ENCODE results near the gene COL6A1. TPM values are rescaled to one million over a fixed set of nuclear protein-coding genes. Genes with fewer than 3 reads are reported as not detected.

COL6A1 gene, protein sequence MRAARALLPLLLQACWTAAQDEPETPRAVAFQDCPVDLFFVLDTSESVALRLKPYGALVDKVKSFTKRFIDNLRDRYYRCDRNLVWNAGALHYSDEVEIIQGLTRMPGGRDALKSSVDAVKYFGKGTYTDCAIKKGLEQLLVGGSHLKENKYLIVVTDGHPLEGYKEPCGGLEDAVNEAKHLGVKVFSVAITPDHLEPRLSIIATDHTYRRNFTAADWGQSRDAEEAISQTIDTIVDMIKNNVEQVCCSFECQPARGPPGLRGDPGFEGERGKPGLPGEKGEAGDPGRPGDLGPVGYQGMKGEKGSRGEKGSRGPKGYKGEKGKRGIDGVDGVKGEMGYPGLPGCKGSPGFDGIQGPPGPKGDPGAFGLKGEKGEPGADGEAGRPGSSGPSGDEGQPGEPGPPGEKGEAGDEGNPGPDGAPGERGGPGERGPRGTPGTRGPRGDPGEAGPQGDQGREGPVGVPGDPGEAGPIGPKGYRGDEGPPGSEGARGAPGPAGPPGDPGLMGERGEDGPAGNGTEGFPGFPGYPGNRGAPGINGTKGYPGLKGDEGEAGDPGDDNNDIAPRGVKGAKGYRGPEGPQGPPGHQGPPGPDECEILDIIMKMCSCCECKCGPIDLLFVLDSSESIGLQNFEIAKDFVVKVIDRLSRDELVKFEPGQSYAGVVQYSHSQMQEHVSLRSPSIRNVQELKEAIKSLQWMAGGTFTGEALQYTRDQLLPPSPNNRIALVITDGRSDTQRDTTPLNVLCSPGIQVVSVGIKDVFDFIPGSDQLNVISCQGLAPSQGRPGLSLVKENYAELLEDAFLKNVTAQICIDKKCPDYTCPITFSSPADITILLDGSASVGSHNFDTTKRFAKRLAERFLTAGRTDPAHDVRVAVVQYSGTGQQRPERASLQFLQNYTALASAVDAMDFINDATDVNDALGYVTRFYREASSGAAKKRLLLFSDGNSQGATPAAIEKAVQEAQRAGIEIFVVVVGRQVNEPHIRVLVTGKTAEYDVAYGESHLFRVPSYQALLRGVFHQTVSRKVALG
- polyA plus RNA-seq (ENCODE audit: insufficient read length), result 377 TPM

DNA sequence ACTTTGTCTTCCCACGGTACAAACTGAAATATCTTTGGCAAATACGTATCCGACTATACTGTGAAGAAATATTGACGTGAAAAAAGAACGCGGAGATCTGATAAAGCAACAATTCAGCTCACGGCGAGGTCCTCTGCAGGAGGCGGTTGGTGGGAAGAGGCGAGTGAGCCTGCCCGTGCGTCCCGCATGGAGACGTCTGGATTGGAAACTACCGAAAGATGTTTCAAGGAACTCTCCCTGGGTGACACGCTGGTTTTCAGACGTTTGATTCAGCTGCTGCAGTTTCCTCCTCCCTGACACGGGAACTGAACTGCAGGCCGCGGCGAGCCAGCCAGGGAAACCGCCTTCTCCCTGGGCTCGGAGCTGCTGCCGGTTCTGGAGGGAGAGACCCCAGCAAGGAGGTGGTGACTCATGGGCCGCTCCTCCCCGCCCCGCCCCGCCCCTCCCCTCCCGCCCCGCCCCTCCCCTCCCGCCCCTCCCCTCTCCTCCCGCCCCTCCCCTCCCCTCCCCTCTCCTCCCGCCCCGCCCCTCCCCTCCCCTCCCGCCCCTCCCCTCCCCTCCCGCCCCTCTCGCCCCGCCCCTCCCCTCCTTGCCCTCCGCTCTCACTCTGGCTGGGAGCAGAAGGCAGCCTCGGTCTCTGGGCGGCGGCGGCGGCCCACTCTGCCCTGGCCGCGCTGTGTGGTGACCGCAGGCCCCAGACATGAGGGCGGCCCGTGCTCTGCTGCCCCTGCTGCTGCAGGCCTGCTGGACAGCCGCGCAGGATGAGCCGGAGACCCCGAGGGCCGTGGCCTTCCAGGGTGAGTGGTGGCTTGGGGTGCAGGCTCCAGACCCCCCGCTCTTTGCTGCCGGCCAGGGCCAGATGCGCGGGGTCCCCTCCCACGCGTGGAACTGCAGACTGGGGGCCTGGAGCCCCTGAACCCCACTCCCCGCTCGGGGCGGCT lies at the start of gene COL6A1:
TSS of gene COL6A1 (plus strand) at position 620 of the 941 bp plus-strand sequence. CDS start at position 701, 81 bp downstream.
- DNase-seq (ENCODE audit: low read depth), result no peak

DNA sequence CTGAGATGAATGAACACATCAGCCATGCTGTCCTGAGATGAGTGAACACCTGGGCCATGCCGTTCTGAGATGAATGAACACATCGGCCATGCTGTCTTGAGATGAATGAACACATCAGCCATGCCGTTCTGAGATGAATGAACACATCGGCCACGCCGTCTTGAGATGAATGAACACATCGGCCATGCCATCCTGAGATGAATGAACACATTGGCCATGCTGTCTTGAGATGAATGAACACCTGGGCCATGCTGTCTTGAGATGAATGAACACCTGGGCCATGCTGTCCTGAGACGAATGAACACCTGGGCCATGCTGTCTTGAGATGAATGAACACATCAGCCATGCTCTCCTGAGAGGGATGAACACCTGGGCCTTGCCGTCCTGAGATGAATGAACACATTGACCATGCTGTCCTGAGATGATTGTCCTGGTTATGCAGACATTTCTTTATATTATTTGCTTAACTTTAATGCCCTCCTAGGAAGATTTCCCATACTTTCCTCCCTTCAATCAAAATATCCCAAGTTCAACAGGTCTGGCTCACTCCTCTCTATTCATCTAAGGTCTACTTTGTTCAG lies 48.6 kb upstream of the COL6A1 start:
- DNase-seq (ENCODE audit: low read depth), result no peak

- DNase-seq (ENCODE audit: low read depth), result no peak
These were observed 47.5 kb upstream of the COL6A1 start for GRCh38 chr21:45934085-45934484.

- no peak for DNase-seq (ENCODE audit: low read depth)
These were observed 47.0 kb upstream of the COL6A1 start for GRCh38 chr21:45934554-45934953.

DNA sequence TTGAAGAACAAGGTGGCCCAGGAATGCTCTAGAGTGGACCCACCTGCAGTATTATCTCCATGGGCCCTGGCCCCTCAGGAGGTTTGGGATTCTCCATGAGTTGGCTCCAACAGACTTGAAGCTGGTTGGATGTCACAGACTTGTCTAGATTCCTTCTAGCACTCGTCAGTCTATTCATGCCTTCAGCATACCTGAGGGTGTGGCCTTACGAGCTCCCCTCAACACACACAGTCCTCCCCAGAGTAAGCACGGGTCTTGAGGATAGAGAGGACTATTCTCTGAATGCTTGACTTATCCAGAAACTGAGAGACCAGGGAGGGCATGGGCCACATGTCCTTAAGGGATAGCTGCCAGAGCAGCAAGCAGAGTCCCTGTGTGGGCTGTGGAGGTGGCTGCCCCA lies 45.9 kb upstream of the COL6A1 start:
- DNase-seq (ENCODE audit: low read depth), result no peak

GRCh38 chr21:45937721-45938452 lies 43.7 kb upstream of the COL6A1 start:
- no peak for DNase-seq (ENCODE audit: low read depth)

DNA sequence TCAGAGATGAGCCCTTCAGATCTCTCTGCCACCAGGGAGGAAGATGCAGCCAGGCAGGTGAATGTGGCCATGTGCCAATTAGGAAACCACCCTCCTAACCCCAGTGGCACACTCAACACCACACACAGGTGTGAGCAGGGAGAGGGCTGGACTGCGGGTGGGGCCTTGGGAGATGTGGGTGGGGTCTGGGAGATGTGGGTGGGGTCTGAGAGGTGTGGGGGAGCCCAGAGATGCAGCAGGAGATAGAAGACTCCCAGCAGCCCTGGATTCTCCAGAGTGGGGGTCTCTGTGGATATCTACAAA lies 43.2 kb upstream of the COL6A1 start:
- no peak for DNase-seq (ENCODE audit: low read depth)

DNA sequence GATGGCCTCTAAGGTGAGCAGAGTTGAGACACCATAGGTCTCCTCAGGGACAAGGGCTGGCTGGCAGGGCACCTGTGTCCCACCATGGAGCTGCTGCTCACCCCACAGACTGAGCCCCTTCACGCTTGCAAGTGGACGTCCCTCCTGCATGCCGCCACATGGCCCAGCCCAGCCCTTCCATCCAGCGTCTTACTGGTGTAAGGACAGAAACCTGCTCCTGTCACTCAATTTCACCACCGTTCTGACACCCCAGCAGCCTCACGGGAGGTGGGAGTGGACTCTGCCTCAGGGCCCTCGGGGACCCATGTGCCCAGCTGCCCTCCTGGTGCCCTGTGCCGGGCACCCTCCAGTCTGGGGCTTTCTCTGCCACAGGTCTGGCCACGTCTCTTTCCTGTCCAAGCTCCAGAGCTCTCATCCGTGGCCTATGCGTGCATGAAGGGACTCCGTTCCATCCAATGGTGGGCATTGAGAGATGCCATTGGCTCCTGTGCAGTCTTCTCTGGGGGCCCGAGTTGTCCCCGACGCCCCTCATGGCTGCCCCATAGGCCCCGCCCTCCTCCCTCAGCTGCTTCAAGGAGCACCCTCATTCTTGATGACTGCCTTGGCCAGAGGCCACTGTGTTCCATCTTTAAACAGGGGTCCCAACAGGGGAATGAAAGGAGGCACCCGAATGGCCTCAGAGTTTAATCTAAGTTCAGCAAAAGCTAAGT lies 42.6 kb upstream of the COL6A1 start:
- no peak for DNase-seq (ENCODE audit: low read depth)

DNA sequence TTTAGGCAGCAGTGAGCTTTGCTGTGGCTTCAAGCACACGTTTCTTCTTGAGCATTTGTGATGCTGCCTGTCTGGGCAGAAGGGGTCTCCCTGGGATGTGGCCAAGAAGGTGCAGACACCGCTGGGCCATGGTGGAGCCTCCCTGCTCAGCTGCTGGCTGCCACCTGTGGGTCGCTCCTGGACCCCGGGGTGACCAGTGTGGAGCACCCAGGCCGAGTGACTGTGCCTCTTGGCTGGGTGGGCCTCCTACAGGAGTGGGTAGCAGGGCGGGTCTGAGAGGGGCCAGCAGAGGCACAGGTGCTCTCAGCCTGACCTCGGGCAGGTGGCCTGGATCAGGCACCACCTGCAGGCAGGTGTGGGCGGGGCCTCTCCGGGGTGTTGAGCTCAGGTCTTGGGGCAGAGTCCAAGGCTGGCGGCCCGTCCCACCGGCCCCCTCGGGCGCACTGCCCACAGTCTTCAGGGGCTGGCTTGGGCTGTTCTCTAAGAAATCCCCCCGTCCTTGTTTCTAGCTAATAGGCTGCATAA lies 42.0 kb upstream of the COL6A1 start:
- no peak for DNase-seq (ENCODE audit: low read depth)

GRCh38 chr21:45940091-45940490 lies 41.5 kb upstream of the COL6A1 start:
- no peak for DNase-seq (ENCODE audit: low read depth)

DNA sequence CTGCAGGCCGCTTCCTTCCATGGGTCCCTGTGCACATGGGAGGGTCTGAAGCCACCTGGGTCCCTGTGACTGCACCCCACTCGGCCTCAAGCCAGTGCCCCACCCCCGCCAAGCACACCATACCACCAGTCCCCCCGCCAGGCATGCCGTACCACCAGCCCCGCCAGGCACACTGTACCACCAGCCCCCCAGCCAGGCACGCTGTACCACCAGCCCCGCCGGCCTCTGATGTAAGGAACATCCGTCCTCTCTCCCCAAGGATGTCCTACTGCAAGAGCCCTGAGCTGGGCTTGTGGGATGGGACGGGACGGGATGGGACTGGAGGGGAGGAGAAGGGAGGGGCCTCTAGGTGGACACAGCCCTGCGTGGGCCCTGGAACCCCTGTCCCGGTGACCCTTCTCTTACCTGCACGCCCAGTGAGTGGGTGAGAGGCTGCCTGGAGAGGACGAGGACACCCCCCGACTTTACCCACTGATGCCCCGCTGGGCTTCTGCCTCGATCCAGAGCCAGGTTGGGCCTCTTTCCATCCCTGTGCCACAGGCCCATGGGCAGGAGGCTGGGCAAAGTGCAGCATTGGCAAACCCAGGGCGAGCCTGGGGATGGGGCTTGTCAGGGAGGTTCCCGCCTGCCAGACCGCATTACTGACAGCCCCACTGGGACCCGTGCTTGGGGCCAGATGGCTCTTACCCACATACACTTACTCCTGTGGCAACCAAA lies 40.8 kb upstream of the COL6A1 start:
- no peak for DNase-seq (ENCODE audit: low read depth)

DNA sequence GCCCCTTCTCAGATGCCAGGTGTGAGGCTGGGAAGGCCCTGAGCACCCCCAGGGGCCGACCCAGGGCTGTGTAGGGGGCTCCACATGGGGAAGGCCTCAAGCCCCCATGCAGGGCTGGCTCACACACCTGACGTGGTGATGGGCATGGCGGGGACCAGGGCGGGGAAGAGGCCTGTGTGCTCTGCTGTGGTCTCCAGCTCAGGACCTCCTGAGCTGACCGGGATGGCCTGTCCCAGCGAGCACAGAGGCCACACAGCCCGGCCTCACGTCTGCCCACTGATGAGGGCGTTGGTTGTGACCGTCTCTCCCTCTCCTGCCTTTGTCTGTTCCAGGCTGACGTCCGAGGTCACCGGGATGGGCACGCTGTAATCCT lies 40.2 kb upstream of the COL6A1 start:
- no peak for DNase-seq (ENCODE audit: low read depth)

GRCh38 chr21:45941717-45942546 lies 39.6 kb upstream of the COL6A1 start:
- DNase-seq (ENCODE audit: low read depth), result no peak

- DNase-seq (ENCODE audit: low read depth), result no peak
These were observed 38.6 kb upstream of the COL6A1 start for GRCh38 chr21:45942755-45943629.

GRCh38 chr21:45943630-45944540 lies 37.7 kb upstream of the COL6A1 start:
- no peak for DNase-seq (ENCODE audit: low read depth)

GRCh38 chr21:45944601-45945000 lies 37.0 kb upstream of the COL6A1 start:
- DNase-seq (ENCODE audit: low read depth), result no peak

All from forelimb muscle (tissue), 1 donor.